WERI-Rb-1 (cell line): Measurements from ENCODE around the gene CD180.

Experiments used
- DNase-seq: peaks from one replicate; pipeline ENCODE4 v3.0.0-alpha.2; 2020
- H3K27ac ChIP-seq: fragments of 250-450 bp; sonication (Bioruptor Pico); 2 replicates; pipeline ENCODE4 v1.5.1; 2020; ENCODE audit warnings: mild to moderate bottlenecking, moderate library complexity
- H3K27me3 ChIP-seq: fragments of 250-450 bp; sonication (Bioruptor Pico); 2 replicates; pipeline ENCODE4 v1.5.1; 2021; ENCODE audit warnings: mild to moderate bottlenecking, low read depth, moderate library complexity; ENCODE audit not compliant: insufficient read depth, severe bottlenecking
- H3K36me3 ChIP-seq: fragments of 250-450 bp; sonication (Bioruptor Pico); 2 replicates; pipeline ENCODE4 v1.5.1; 2020; ENCODE audit warnings: mild to moderate bottlenecking, moderate library complexity
- H3K4me3 ChIP-seq: 2 replicates; pipeline ENCODE4 v1.5.1; 2011; ENCODE audit warnings: low read depth, mild to moderate bottlenecking, control low read depth, low read length
- H3K9me3 ChIP-seq: fragments of 250-450 bp; sonication (Bioruptor Pico); 2 replicates; pipeline ENCODE4 v1.5.1; 2021; ENCODE audit warnings: mild to moderate bottlenecking, moderate library complexity; ENCODE audit not compliant: severe bottlenecking
- CTCF ChIP-seq: IDR thresholded peaks from 2 replicates; pipeline ENCODE4 v1.5.1; 2011; ENCODE audit warnings: low read depth, mild to moderate bottlenecking, control low read depth, inconsistent platforms, low read length

CD180 gene

GRCh38 chr5:67153292-67153691, 43.3 kb downstream of the CD180 start:
- Histone ChIP-seq H3K36me3 (no peaks in the 10 kb centered on the region), H3K4me3 (no peak overlapping the region), H3K27ac (no peak overlapping the region), H3K27me3 (no peaks in the 10 kb centered on the region), H3K9me3 (no peaks in the 10 kb centered on the region)
- DNase-seq: no peak
- TF ChIP-seq CTCF: no peak

GRCh38 chr5:67152400-67152799, 44.2 kb downstream of the CD180 start:
- no peak overlapping the region for H3K27ac ChIP-seq
- no peaks in the 10 kb centered on the region for H3K9me3 ChIP-seq
- H3K36me3 ChIP-seq: no peaks in the 10 kb centered on the region
- H3K27me3 ChIP-seq: no peaks in the 10 kb centered on the region
- no peak overlapping the region for H3K4me3 ChIP-seq
- no peak for DNase-seq
- no peak for TF ChIP-seq CTCF

- Histone ChIP-seq H3K36me3 (no peaks in the 10 kb centered on the region), H3K9me3 (no peaks in the 10 kb centered on the region), H3K27me3 (no peaks in the 10 kb centered on the region), H3K27ac (no peak overlapping the region), H3K4me3 (no peak overlapping the region)
- peak; percentile 54 for TF ChIP-seq CTCF
- DNase-seq: no peak
These were observed 46.6 kb downstream of the CD180 start for GRCh38 chr5:67149951-67150523.

- H3K4me3 ChIP-seq: no peak overlapping the region
These were observed 47.3 kb downstream of the CD180 start for GRCh38 chr5:67149057-67149950.

GRCh38 chr5:67147760-67148159, 48.8 kb downstream of the CD180 start:
- Histone ChIP-seq H3K4me3 (no peak overlapping the region), H3K27me3 (no peaks in the 10 kb centered on the region), H3K36me3 (no peaks in the 10 kb centered on the region), H3K27ac (no peak overlapping the region), H3K9me3 (no peaks in the 10 kb centered on the region)
- no peak for DNase-seq
- no peak for TF ChIP-seq CTCF

More at GRCh38 chr5:67149057-67149950, 47.3 kb downstream of the CD180 start:
- Histone ChIP-seq H3K27ac (no peak overlapping the region), H3K27me3 (no peaks in the 10 kb centered on the region), H3K9me3 (no peaks in the 10 kb centered on the region), H3K36me3 (no peaks in the 10 kb centered on the region)
- no peak for DNase-seq
- TF ChIP-seq CTCF: no peak
